GM12874 (cell line): ENCODE results near the gene CREB3L2.

Experiments
- CTCF ChIP-seq: IDR thresholded peaks from 2 replicates; pipeline ENCODE4 v1.5.1; 2011; ENCODE audit warnings: low read depth, mild to moderate bottlenecking, control low read depth, low read length, moderate library complexity; ENCODE audit not compliant: insufficient read depth

CREB3L2 gene

GRCh38 chr7:137981175-137981574 lies 20.7 kb downstream of the CREB3L2 start:
- TF ChIP-seq CTCF = no peak

GRCh38 chr7:137980308-137980707 lies 21.6 kb downstream of the CREB3L2 start:
- no peak for TF ChIP-seq CTCF

- no peak for TF ChIP-seq CTCF
Observed at GRCh38 chr7:137978464-137979237, 23.2 kb downstream of the CREB3L2 start.

GRCh38 chr7:137977173-137977572 lies 24.7 kb downstream of the CREB3L2 start:
- TF ChIP-seq CTCF = no peak

- no peak for TF ChIP-seq CTCF
Observed at GRCh38 chr7:137976696-137977095, 25.2 kb downstream of the CREB3L2 start.

GRCh38 chr7:137976232-137976631 lies 25.7 kb downstream of the CREB3L2 start:
- no peak for TF ChIP-seq CTCF

- no peak for TF ChIP-seq CTCF
Observed at GRCh38 chr7:137975768-137976167, 26.1 kb downstream of the CREB3L2 start.
